SK-N-SH treated with all-trans-retinoic acid at 6 μM for 48 hours (cell line): ENCODE measurements around the gene NBEAL1.

Experiments
- ARNTL ChIP-seq: fragments of 450-650 bp; formaldehyde crosslinking; IDR thresholded peaks from 2 replicates; pipeline ENCODE4 v1.5.0; 2020; ENCODE audit warnings: low read depth, mild to moderate bottlenecking, moderate library complexity, borderline replicate concordance
- BACH2 ChIP-seq: fragments of 250-450 bp; sonication (Bioruptor Pico); IDR thresholded peaks from 2 replicates; pipeline ENCODE4 v1.9.0; 2021; ENCODE audit warnings: mild to moderate bottlenecking, borderline replicate concordance
- CSDC2 ChIP-seq: fragments of 250-450 bp; sonication (Bioruptor Pico); IDR thresholded peaks from 2 replicates; pipeline ENCODE4 v1.5.0; 2020; ENCODE audit warnings: mild to moderate bottlenecking, moderate library complexity
- CSRNP3 ChIP-seq: fragments of 250-450 bp; sonication (Bioruptor Pico); IDR thresholded peaks from 2 replicates; pipeline ENCODE4 v1.5.1; 2021; ENCODE audit warnings: mild to moderate bottlenecking, moderate library complexity
- ESRRG ChIP-seq: fragments of 250-450 bp; sonication (Bioruptor Pico); IDR thresholded peaks from 2 replicates; pipeline ENCODE4 v1.6.1; 2021; ENCODE audit warnings: mild to moderate bottlenecking
- OSR1 ChIP-seq: fragments of 250-450 bp; sonication (Bioruptor Pico); IDR thresholded peaks from 2 replicates; pipeline ENCODE4 v1.8.0; 2022; ENCODE audit warnings: moderate library complexity, mild to moderate bottlenecking, inconsistent platforms
- PPARA ChIP-seq: fragments of 250-450 bp; sonication (Bioruptor Pico); IDR thresholded peaks from 2 replicates; pipeline ENCODE4 v1.5.0; 2020; ENCODE audit warnings: mild to moderate bottlenecking, borderline replicate concordance
- RARB ChIP-seq: fragments of 250-450 bp; sonication (Bioruptor Pico); IDR thresholded peaks from 2 replicates; pipeline ENCODE4 v1.8.0; 2021; ENCODE audit warnings: mild to moderate bottlenecking, moderate library complexity
- SNAI2 ChIP-seq: fragments of 250-450 bp; sonication (Bioruptor Pico); IDR thresholded peaks from 2 replicates; pipeline ENCODE4 v1.5.0; 2020; ENCODE audit warnings: mild to moderate bottlenecking, moderate library complexity
- TCF4 ChIP-seq: fragments of 250-450 bp; sonication (Bioruptor Pico); IDR thresholded peaks from 2 replicates; pipeline ENCODE4 v1.8.0; 2021; ENCODE audit warnings: mild to moderate bottlenecking, moderate library complexity, borderline replicate concordance
- ZC3H10 ChIP-seq: fragments of 250-450 bp; sonication (Bioruptor Pico); IDR thresholded peaks from 2 replicates; pipeline ENCODE4 v1.5.1; 2021; ENCODE audit warnings: mild to moderate bottlenecking, moderate library complexity
- ZNF565 ChIP-seq: fragments of 450-650 bp; formaldehyde crosslinking; conservative IDR thresholded peaks from 2 replicates; pipeline ENCODE4 v1.5.0; 2020; ENCODE audit warnings: low read depth, mild to moderate bottlenecking, moderate library complexity
- TF ChIP-seq, protein P1 (sequence below): fragments of 250-450 bp; sonication (Bioruptor Pico); IDR thresholded peaks from 2 replicates; pipeline ENCODE4 v1.8.0; 2020; ENCODE audit warnings: mild to moderate bottlenecking, moderate library complexity, borderline replicate concordance

DNA sequence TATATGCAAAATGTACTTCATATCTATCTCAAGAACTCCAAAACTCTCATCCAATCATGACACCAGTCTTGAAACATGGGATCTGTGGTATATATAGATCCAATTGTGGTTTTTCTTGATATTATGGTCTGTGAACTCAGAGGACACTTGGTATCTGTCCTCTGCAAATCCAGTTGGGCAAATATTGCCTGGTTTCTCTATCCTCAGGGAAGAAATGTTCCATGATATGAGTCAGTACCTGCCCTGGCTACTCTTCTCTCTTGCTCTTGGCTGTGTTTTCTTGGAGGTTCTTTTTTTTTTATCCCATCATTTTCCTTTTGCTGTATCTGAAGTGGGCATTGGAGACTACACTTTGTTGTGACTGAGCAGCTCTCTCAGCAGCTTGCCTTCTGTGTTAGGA is 10.9 kb downstream of the NBEAL1 start:
- TF ChIP-seq, protein P1, sequence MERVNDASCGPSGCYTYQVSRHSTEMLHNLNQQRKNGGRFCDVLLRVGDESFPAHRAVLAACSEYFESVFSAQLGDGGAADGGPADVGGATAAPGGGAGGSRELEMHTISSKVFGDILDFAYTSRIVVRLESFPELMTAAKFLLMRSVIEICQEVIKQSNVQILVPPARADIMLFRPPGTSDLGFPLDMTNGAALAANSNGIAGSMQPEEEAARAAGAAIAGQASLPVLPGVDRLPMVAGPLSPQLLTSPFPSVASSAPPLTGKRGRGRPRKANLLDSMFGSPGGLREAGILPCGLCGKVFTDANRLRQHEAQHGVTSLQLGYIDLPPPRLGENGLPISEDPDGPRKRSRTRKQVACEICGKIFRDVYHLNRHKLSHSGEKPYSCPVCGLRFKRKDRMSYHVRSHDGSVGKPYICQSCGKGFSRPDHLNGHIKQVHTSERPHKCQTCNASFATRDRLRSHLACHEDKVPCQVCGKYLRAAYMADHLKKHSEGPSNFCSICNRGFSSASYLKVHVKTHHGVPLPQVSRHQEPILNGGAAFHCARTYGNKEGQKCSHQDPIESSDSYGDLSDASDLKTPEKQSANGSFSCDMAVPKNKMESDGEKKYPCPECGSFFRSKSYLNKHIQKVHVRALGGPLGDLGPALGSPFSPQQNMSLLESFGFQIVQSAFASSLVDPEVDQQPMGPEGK (CRISPR knock-in tag) = no peak
- TF ChIP-seq SNAI2 (CRISPR knock-in tag) = no peak
- no peak for TF ChIP-seq BACH2 (CRISPR knock-in tag)
- no peak for TF ChIP-seq RARB (CRISPR knock-in tag)
- no peak for TF ChIP-seq ESRRG
- TF ChIP-seq CSDC2 (CRISPR knock-in tag) = no peak
- no peak for TF ChIP-seq OSR1
- no peak for TF ChIP-seq ZC3H10 (CRISPR knock-in tag)
- TF ChIP-seq CSRNP3 (CRISPR knock-in tag) = no peak
- TF ChIP-seq ARNTL (CRISPR knock-in tag) = no peak
- TF ChIP-seq ZNF565 (CRISPR knock-in tag) = no peak
- no peak for TF ChIP-seq TCF4
- no peak for TF ChIP-seq PPARA (CRISPR knock-in tag)
